Measurements from ENCODE around the gene RNF167.
A peak's percentile ranks its signal among the peaks of the same experiment; 100 is the strongest.
"Not testable (repeated sequence)": the region's sequence is repeated elsewhere in the genome, so short reads cannot be mapped to it uniquely, and the experiment has no call there.

RNF167 gene

GRCh38 chr17:4902540-4902939 lies 37.5 kb upstream of the RNF167 start:
- peak overlapping the region in 1 of 7 experiments; percentile 1 for H3K4me3 ChIP-seq (ENCODE audit: control insufficient read depth in 1 of 7, extremely low read depth in 1 of 7, insufficient read depth in 4 of 7, low read depth in 2 of 7, low read length in 6 of 7)
- H3K9me3 ChIP-seq (ENCODE audit: control extremely low read depth in 1 of 5, control insufficient read depth in 4 of 5, insufficient read depth in 2 of 5, low read depth in 1 of 5, low read length in 4 of 5): no peaks in the 10 kb centered on the region
- H3K27ac ChIP-seq (ENCODE audit: insufficient read depth in 1 of 2, low read depth in 1 of 2, low read length in 2 of 2, poor library complexity in 1 of 2, severe bottlenecking in 2 of 2): no peak overlapping the region
- CTCF ChIA-PET: interaction anchor here (1.0 to 1.8 kb wide), 9 partner anchors 12 to 157 kb away, joined by 3 to 5 read pairs (median 3); partner anchors contain the start of gene SPAG7
- peaks cover 0 to 37% (median 26%) of the 10 kb centered on the region in 5 experiments for H3K27me3 ChIP-seq (replicated peaks in 2 of 5; ENCODE audit: control insufficient read depth in 4 of 5, insufficient read depth in 5 of 5, low read length in 4 of 5)
- no peak for DNase-seq
- 78% methylated on average over 3 of the region's 8 CpGs for WGBS (ENCODE audit: insufficient coverage)
- peaks cover 0 to 55% (median 43%) of the 10 kb centered on the region in 4 experiments for H3K4me1 ChIP-seq (ENCODE audit: control extremely low read depth in 1 of 4, control insufficient read depth in 4 of 4, insufficient read depth in 4 of 4, low read length in 3 of 4)
- H3K36me3 ChIP-seq (ENCODE audit: control insufficient read depth in 4 of 4, insufficient read depth in 4 of 4, low read length in 3 of 4): no peaks in the 10 kb centered on the region
- POLR2A ChIA-PET: interaction anchor here (0.8 kb wide), 1 partner anchor 38 kb away, joined by 3 read pairs; the partner anchor contains the start of genes RNF167 and SLC25A11

- H3K27me3 ChIP-seq (replicated peaks in 2 of 5; ENCODE audit: control insufficient read depth in 4 of 5, insufficient read depth in 5 of 5, low read length in 4 of 5): peaks cover 0 to 32% (median 26%) of the 10 kb centered on the region in 5 experiments
- DNase-seq: peak; percentile 86 to 90 (median 89)
- H3K27ac ChIP-seq (ENCODE audit: insufficient read depth in 1 of 2, low read depth in 1 of 2, low read length in 2 of 2, poor library complexity in 1 of 2, severe bottlenecking in 2 of 2): no peak within 1 kb of the TSS
- H3K9me3 ChIP-seq (ENCODE audit: control extremely low read depth in 1 of 5, control insufficient read depth in 4 of 5, insufficient read depth in 2 of 5, low read depth in 1 of 5, low read length in 4 of 5): no peaks in the 10 kb centered on the region
- ChIA-PET CTCF (interaction anchor here (0.6 to 1.8 kb wide), 12 partner anchors 11 to 156 kb away, joined by 3 to 5 read pairs (median 4); partner anchors contain the start of gene SPAG7), POLR2A (no interaction called here)
- H3K36me3 ChIP-seq (ENCODE audit: control insufficient read depth in 4 of 4, insufficient read depth in 4 of 4, low read length in 3 of 4): no peaks in the 10 kb centered on the region
- 0% methylated on average over 8 of the region's 10 CpGs for WGBS (ENCODE audit: insufficient coverage)
- peak within 1 kb of the TSS in 2 of 7 experiments; percentile 66 to 77 for H3K4me3 ChIP-seq (ENCODE audit: control insufficient read depth in 1 of 7, extremely low read depth in 1 of 7, insufficient read depth in 4 of 7, low read depth in 2 of 7, low read length in 6 of 7)
- peaks cover 0 to 54% (median 45%) of the 10 kb centered on the region in 4 experiments for H3K4me1 ChIP-seq (ENCODE audit: control extremely low read depth in 1 of 4, control insufficient read depth in 4 of 4, insufficient read depth in 4 of 4, low read length in 3 of 4)
These were observed 36.8 kb upstream of the RNF167 start, which contains the start of gene CHRNE for GRCh38 chr17:4903051-4903818. Gene CHRNE, minus strand, starts transcription at chr17:4903098. Its CDS starts 35 bp downstream, at chr17:4903063.

GRCh38 chr17:4906642-4907041 lies 33.4 kb upstream of the RNF167 start:
- POLR2A ChIA-PET; H3K27me3 ChIP-seq (replicated peaks in 2 of 5; ENCODE audit: control insufficient read depth in 4 of 5, insufficient read depth in 5 of 5, low read length in 4 of 5); H3K27ac ChIP-seq (ENCODE audit: insufficient read depth in 1 of 2, low read depth in 1 of 2, low read length in 2 of 2, poor library complexity in 1 of 2, severe bottlenecking in 2 of 2): not testable (repeated sequence)

GRCh38 chr17:4908301-4908700 lies 31.8 kb upstream of the RNF167 start:
- POLR2A ChIA-PET: interaction anchor here (1.3 to 1.8 kb wide), 2 partner anchors 31 to 58 kb away, joined by 6 to 8 read pairs; partner anchors contain the start of genes RNF167 and SLC25A11
- no peak for DNase-seq
- Histone ChIP-seq H3K9me3 (ENCODE audit: control extremely low read depth in 1 of 5, control insufficient read depth in 4 of 5, insufficient read depth in 2 of 5, low read depth in 1 of 5, low read length in 4 of 5) (no peaks in the 10 kb centered on the region), H3K36me3 (ENCODE audit: control insufficient read depth in 4 of 4, insufficient read depth in 4 of 4, low read length in 3 of 4) (no peaks in the 10 kb centered on the region), H3K4me3 (ENCODE audit: control insufficient read depth in 1 of 7, extremely low read depth in 1 of 7, insufficient read depth in 4 of 7, low read depth in 2 of 7, low read length in 6 of 7) (no peak overlapping the region), H3K27ac (ENCODE audit: insufficient read depth in 1 of 2, low read depth in 1 of 2, low read length in 2 of 2, poor library complexity in 1 of 2, severe bottlenecking in 2 of 2) (no peak overlapping the region), H3K27me3 (replicated peaks in 2 of 5; ENCODE audit: control insufficient read depth in 4 of 5, insufficient read depth in 5 of 5, low read length in 4 of 5) (peaks cover 0 to 5% (median 0%) of the 10 kb centered on the region in 5 experiments), H3K4me1 (ENCODE audit: control extremely low read depth in 1 of 4, control insufficient read depth in 4 of 4, insufficient read depth in 4 of 4, low read length in 3 of 4) (peaks cover 0 to 20% (median 15%) of the 10 kb centered on the region in 4 experiments)
- CTCF ChIA-PET: interaction anchor here (0.6 to 2.6 kb wide), 27 partner anchors 10 to 388 kb away, joined by 3 to 35 read pairs (median 5); partner anchors contain the start of genes CAMTA2, ENO3, RNF167 and SLC25A11
- WGBS (ENCODE audit: insufficient coverage): 78% methylated on average over 7 of the region's 10 CpGs

More at GRCh38 chr17:4906642-4907041, 33.4 kb upstream of the RNF167 start:
- H3K4me1 ChIP-seq (ENCODE audit: control extremely low read depth in 1 of 4, control insufficient read depth in 4 of 4, insufficient read depth in 4 of 4, low read length in 3 of 4): peaks cover 0 to 32% (median 30%) of the 10 kb centered on the region in 4 experiments
- H3K4me3 ChIP-seq (ENCODE audit: control insufficient read depth in 1 of 7, extremely low read depth in 1 of 7, insufficient read depth in 4 of 7, low read depth in 2 of 7, low read length in 6 of 7); H3K9me3 ChIP-seq (ENCODE audit: control extremely low read depth in 1 of 5, control insufficient read depth in 4 of 5, insufficient read depth in 2 of 5, low read depth in 1 of 5, low read length in 4 of 5); DNase-seq; H3K36me3 ChIP-seq (ENCODE audit: control insufficient read depth in 4 of 4, insufficient read depth in 4 of 4, low read length in 3 of 4); CTCF ChIA-PET: not testable (repeated sequence)

- Histone ChIP-seq H3K27ac (ENCODE audit: insufficient read depth in 1 of 2, low read depth in 1 of 2, low read length in 2 of 2, poor library complexity in 1 of 2, severe bottlenecking in 2 of 2) (no peak overlapping the region), H3K9me3 (ENCODE audit: control extremely low read depth in 1 of 5, control insufficient read depth in 4 of 5, insufficient read depth in 2 of 5, low read depth in 1 of 5, low read length in 4 of 5) (no peaks in the 10 kb centered on the region), H3K4me3 (ENCODE audit: control insufficient read depth in 1 of 7, extremely low read depth in 1 of 7, insufficient read depth in 4 of 7, low read depth in 2 of 7, low read length in 6 of 7) (peak overlapping the region in 1 of 7 experiments; percentile 28), H3K36me3 (ENCODE audit: control insufficient read depth in 4 of 4, insufficient read depth in 4 of 4, low read length in 3 of 4) (no peaks in the 10 kb centered on the region), H3K27me3 (replicated peaks in 2 of 5; ENCODE audit: control insufficient read depth in 4 of 5, insufficient read depth in 5 of 5, low read length in 4 of 5) (peaks cover 0 to 5% (median 0%) of the 10 kb centered on the region in 5 experiments), H3K4me1 (ENCODE audit: control extremely low read depth in 1 of 4, control insufficient read depth in 4 of 4, insufficient read depth in 4 of 4, low read length in 3 of 4) (peaks cover 0 to 16% (median 12%) of the 10 kb centered on the region in 4 experiments)
- ChIA-PET CTCF (interaction anchor here (0.6 to 2.6 kb wide), 27 partner anchors 9 to 388 kb away, joined by 3 to 35 read pairs (median 5); partner anchors contain the start of genes CAMTA2, ENO3, RNF167 and SLC25A11), POLR2A (interaction anchor here (0.7 to 1.8 kb wide), 3 partner anchors 16 to 58 kb away, joined by 6 to 8 read pairs (median 6); partner anchors contain the start of genes RNF167 and SLC25A11)
- 51% methylated on average over 9 of the region's 20 CpGs for WGBS (ENCODE audit: insufficient coverage)
- DNase-seq: peak; percentile 91 to 95 (median 95)
These were observed 31.2 kb upstream of the RNF167 start for GRCh38 chr17:4908711-4909496.

GRCh38 chr17:4913994-4914393 lies 26.1 kb upstream of the RNF167 start:
- Histone ChIP-seq H3K4me3 (ENCODE audit: control insufficient read depth in 1 of 7, extremely low read depth in 1 of 7, insufficient read depth in 4 of 7, low read depth in 2 of 7, low read length in 6 of 7) (no peak overlapping the region), H3K27ac (ENCODE audit: insufficient read depth in 1 of 2, low read depth in 1 of 2, low read length in 2 of 2, poor library complexity in 1 of 2, severe bottlenecking in 2 of 2) (no peak overlapping the region), H3K27me3 (replicated peaks in 2 of 5; ENCODE audit: control insufficient read depth in 4 of 5, insufficient read depth in 5 of 5, low read length in 4 of 5) (no peaks in the 10 kb centered on the region), H3K4me1 (ENCODE audit: control extremely low read depth in 1 of 4, control insufficient read depth in 4 of 4, insufficient read depth in 4 of 4, low read length in 3 of 4) (peaks cover 0 to 7% (median 4%) of the 10 kb centered on the region in 4 experiments), H3K36me3 (ENCODE audit: control insufficient read depth in 4 of 4, insufficient read depth in 4 of 4, low read length in 3 of 4) (no peaks in the 10 kb centered on the region), H3K9me3 (ENCODE audit: control extremely low read depth in 1 of 5, control insufficient read depth in 4 of 5, insufficient read depth in 2 of 5, low read depth in 1 of 5, low read length in 4 of 5) (no peaks in the 10 kb centered on the region)
- no peak for DNase-seq
- ChIA-PET POLR2A (interaction anchor here (0.7 kb wide), 1 partner anchor 39 kb away, joined by 3 read pairs; no protein-coding TSS in a partner anchor), CTCF (interaction anchor here (0.8 to 2.5 kb wide), 5 partner anchors 11 to 66 kb away, joined by 3 to 7 read pairs (median 3); partner anchors contain the start of genes CHRNE, GP1BA and SLC25A11)
- no CpG with 5 or more reads among the region's 1 CpG for WGBS (ENCODE audit: insufficient coverage)

All from common myeloid progenitor, CD34-positive (primary cell).